GM23248 (cell line): ENCODE data around the gene ABCA12. TPM values are rescaled to one million over a fixed set of nuclear protein-coding genes. Genes with fewer than 3 reads are reported as not detected.

Source experiments
- DNase-seq: peaks from one replicate; pipeline ENCODE4 v3.0.0-alpha.2; 2015
- H2AFZ ChIP-seq: fragments of 200-600 bp; sonication (generic); 2 replicates; pipeline ENCODE4 v1.6.1; 2016; ENCODE audit warnings: antibody characterized with exemption
- H3F3A ChIP-seq: fragments of 200-600 bp; sonication (generic); 2 replicates; pipeline ENCODE4 v1.6.1; 2016; ENCODE audit warnings: mild to moderate bottlenecking, antibody characterized with exemption, mixed run types; ENCODE audit not compliant: insufficient read depth
- H3K27ac ChIP-seq: fragments of 200-600 bp; sonication (generic); 2 replicates; pipeline ENCODE4 v1.5.1; 2016; ENCODE audit warnings: mild to moderate bottlenecking
- H3K27me3 ChIP-seq: fragments of 200-600 bp; sonication (generic); replicated peaks from 2 replicates; pipeline ENCODE4 v1.6.1; 2016; ENCODE audit warnings: mild to moderate bottlenecking; ENCODE audit not compliant: insufficient read depth
- H3K36me3 ChIP-seq: fragments of 200-600 bp; sonication (generic); 2 replicates; pipeline ENCODE4 v1.6.1; 2016; ENCODE audit warnings: low read depth, mild to moderate bottlenecking
- H3K4me1 ChIP-seq: fragments of 200-600 bp; sonication (generic); 2 replicates; pipeline ENCODE4 v1.6.1; 2016; ENCODE audit warnings: mild to moderate bottlenecking; ENCODE audit not compliant: insufficient read depth
- H3K4me2 ChIP-seq: fragments of 200-600 bp; sonication (generic); one replicate; pipeline ENCODE4 v1.6.1; 2016; ENCODE audit warnings: mild to moderate bottlenecking; ENCODE audit not compliant: unreplicated experiment
- H3K4me3 ChIP-seq: fragments of 200-600 bp; sonication (generic); 2 replicates; pipeline ENCODE4 v1.5.1; 2016; ENCODE audit warnings: mild to moderate bottlenecking
- H3K79me2 ChIP-seq: fragments of 200-600 bp; sonication (generic); 2 replicates; pipeline ENCODE4 v1.6.1; 2016; ENCODE audit warnings: mild to moderate bottlenecking; ENCODE audit not compliant: insufficient read depth
- H3K9ac ChIP-seq: fragments of 200-600 bp; sonication (generic); 2 replicates; pipeline ENCODE4 v1.6.1; 2016; ENCODE audit warnings: mild to moderate bottlenecking
- H3K9me2 ChIP-seq: fragments of 200-600 bp; sonication (generic); 2 replicates; pipeline ENCODE4 v1.6.1; 2016; ENCODE audit warnings: mixed run types, mild to moderate bottlenecking, moderate library complexity; ENCODE audit not compliant: insufficient read depth
- H3K9me3 ChIP-seq: fragments of 200-600 bp; sonication (generic); one replicate; pipeline ENCODE4 v1.6.1; 2017; ENCODE audit warnings: low read depth
- H4K20me1 ChIP-seq: fragments of 200-600 bp; sonication (generic); 2 replicates; pipeline ENCODE4 v1.6.0; 2016; ENCODE audit not compliant: insufficient read depth
- EZH2 ChIP-seq: fragments of 200-600 bp; sonication (generic); IDR thresholded peaks from 2 replicates; pipeline ENCODE4 v1.6.1; 2018; ENCODE audit warnings: antibody characterized with exemption, mild to moderate bottlenecking; ENCODE audit not compliant: insufficient read depth, poor library complexity, severe bottlenecking
- EZH2phosphoT487 ChIP-seq: fragments of 200-600 bp; sonication (generic); IDR thresholded peaks from 2 replicates; pipeline ENCODE4 v1.6.1; 2018; ENCODE audit warnings: antibody characterized with exemption, moderate library complexity, mild to moderate bottlenecking, low read depth; ENCODE audit not compliant: insufficient read depth
- WGBS, 2 experiments: methylation state at CpG; one replicate each; pipeline ENCODE4 v1.1.6; 2015 to 2017; ENCODE audit warnings: low lambda C conversion rate in 2 of 2, low coverage in 1 of 2; ENCODE audit errors: missing lambda C conversion rate in 2 of 2; 5-methylcytosine and 5-hydroxymethylcytosine counted together
- in situ Hi-C: fragments of 300-500 bp; cut with MboI; formaldehyde crosslinking; loops from 2 replicates; pipeline ENCODE4 v1.15.0; 2020
- polyA plus RNA-seq: library from polyadenylated mRNA; unstranded; fragments of >200 nt; fragmentation: Nextera tagmentation; extraction: Ambion mirVana; gene quantifications from 2 replicates; pipeline ENCODE4 v1.2.1, GENCODE V29; 2016
- total RNA-seq: library from RNA; depleted of rRNA; stranded (reverse); fragments of >200 nt; shearing (Covaris generic); gene quantifications from 2 replicates; pipeline ENCODE4 v1.2.3, GENCODE V29; 2014; rRNA removed

The ABCA12 gene
- total and polyA plus RNA-seq, 2 experiments from 2014 or later: not detected

- Histone ChIP-seq H3K36me3 (no peaks in the 10 kb centered on the region), H3K4me1 (no peaks in the 10 kb centered on the region), H3K27me3 (no peaks in the 10 kb centered on the region), H3K4me3 (no peak overlapping the region), H4K20me1 (no peaks in the 10 kb centered on the region), H3K4me2 (no peak overlapping the region), H3K79me2 (no peaks in the 10 kb centered on the region), H3K9ac (no peak overlapping the region), H2AFZ (no peak overlapping the region), H3F3A (no peaks in the 10 kb centered on the region), H3K9me3 (no peaks in the 10 kb centered on the region), H3K27ac (no peak overlapping the region), H3K9me2 (no peaks in the 10 kb centered on the region)
- DNase-seq: no peak
- in situ Hi-C loops: no loop called here
- TF ChIP-seq EZH2phosphoT487 (no peak), EZH2 (no peak)
- WGBS, 2 experiments: 41 to 50% methylated on average over 1 of the region's 1 CpG
Observed at GRCh38 chr2:214896274-214896673, 242.2 kb downstream of the ABCA12 start.

GRCh38 chr2:214895469-214895868, 243.0 kb downstream of the ABCA12 start:
- Histone ChIP-seq H3F3A (no peaks in the 10 kb centered on the region), H3K27ac (no peak overlapping the region), H2AFZ (no peak overlapping the region), H4K20me1 (no peaks in the 10 kb centered on the region), H3K9ac (no peak overlapping the region), H3K36me3 (no peaks in the 10 kb centered on the region), H3K4me1 (no peaks in the 10 kb centered on the region), H3K9me3 (no peaks in the 10 kb centered on the region), H3K4me2 (no peak overlapping the region), H3K9me2 (no peaks in the 10 kb centered on the region), H3K4me3 (no peak overlapping the region), H3K27me3 (no peaks in the 10 kb centered on the region), H3K79me2 (no peaks in the 10 kb centered on the region)
- no peak for TF ChIP-seq EZH2phosphoT487
- no peak for TF ChIP-seq EZH2
- in situ Hi-C loops: no loop called here
- 76 to 77% methylated on average over 3 of the region's 3 CpGs for WGBS, 2 experiments
- DNase-seq: no peak

GRCh38 chr2:214889301-214889700, 249.1 kb downstream of the ABCA12 start:
- 41 to 45% methylated on average over 2 of the region's 2 CpGs for WGBS, 2 experiments
- H3K79me2 ChIP-seq: no peaks in the 10 kb centered on the region
- H3K4me3 ChIP-seq: no peak overlapping the region
- H3K27ac ChIP-seq: no peak overlapping the region
- H3K9ac ChIP-seq: no peak overlapping the region
- H3K9me3 ChIP-seq: no peaks in the 10 kb centered on the region
- no peaks in the 10 kb centered on the region for H3F3A ChIP-seq
- no peaks in the 10 kb centered on the region for H4K20me1 ChIP-seq
- TF ChIP-seq EZH2phosphoT487: no peak
- TF ChIP-seq EZH2: no peak
- H3K9me2 ChIP-seq: no peaks in the 10 kb centered on the region
- DNase-seq: no peak
- in situ Hi-C loops: no loop called here
- H3K27me3 ChIP-seq: no peaks in the 10 kb centered on the region
- H3K4me1 ChIP-seq: no peaks in the 10 kb centered on the region
- H2AFZ ChIP-seq: no peak overlapping the region
- H3K4me2 ChIP-seq: no peak overlapping the region
- no peaks in the 10 kb centered on the region for H3K36me3 ChIP-seq

GRCh38 chr2:214881647-214882202, 256.7 kb downstream of the ABCA12 start:
- Histone ChIP-seq H2AFZ (no peak overlapping the region), H3K27ac (no peak overlapping the region), H3K4me1 (no peaks in the 10 kb centered on the region), H3K4me2 (no peak overlapping the region), H3K9me3 (no peaks in the 10 kb centered on the region), H3K27me3 (no peaks in the 10 kb centered on the region), H3F3A (no peaks in the 10 kb centered on the region), H3K9ac (no peak overlapping the region), H3K4me3 (no peak overlapping the region), H3K9me2 (no peaks in the 10 kb centered on the region), H3K36me3 (no peaks in the 10 kb centered on the region), H4K20me1 (no peaks in the 10 kb centered on the region), H3K79me2 (no peaks in the 10 kb centered on the region)
- peak; percentile 23 for DNase-seq
- in situ Hi-C loops: no loop called here
- no peak for TF ChIP-seq EZH2
- TF ChIP-seq EZH2phosphoT487: no peak
- WGBS, 2 experiments: 73 to 74% methylated on average over 6 of the region's 6 CpGs

Other genes starting within 250 kb of the ABCA12 start
- 9.4 and 14.4 TPM in 2 replicates for gene ATIC, start 173.4 kb upstream of the ABCA12 start, total RNA-seq
- gene ATIC, start 173.4 kb upstream of the ABCA12 start, polyA plus RNA-seq: 61.1 and 68.7 TPM in 2 replicates